ENCODE results near the gene CNTN4. TPM values are rescaled to one million over a fixed set of nuclear protein-coding genes. Genes with fewer than 3 reads are reported as not detected.
"Not testable (repeated sequence)": the region's sequence is repeated elsewhere in the genome, so short reads cannot be mapped to it uniquely, and the experiment has no call there.

Gene CNTN4
- total RNA-seq, 1 donor from 2014 or later: 22.1 TPM

DNA sequence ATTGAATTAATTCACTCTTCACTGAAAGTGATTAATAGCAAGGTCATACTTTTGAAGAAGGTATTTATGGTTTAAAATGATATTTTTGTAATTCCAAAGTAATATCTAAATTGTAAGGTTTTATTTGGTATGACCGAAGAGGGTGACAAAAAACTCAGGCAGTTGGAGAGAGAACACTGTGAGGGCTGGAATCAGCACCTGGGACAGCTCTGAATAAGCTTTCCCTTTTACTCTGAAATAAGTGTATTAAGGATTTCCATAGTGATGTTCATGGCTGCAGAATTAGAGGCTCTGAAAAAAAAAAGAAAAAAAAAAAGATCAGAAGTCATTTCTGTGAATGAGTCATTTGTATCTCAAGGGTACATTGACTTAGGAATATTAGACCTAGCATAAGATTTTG lies 712.1 kb downstream of the CNTN4 start:
- no peaks in the 10 kb centered on the region for H3K9me3 ChIP-seq
- no peak overlapping the region for H3K27ac ChIP-seq
- H3K4me1 ChIP-seq: no peaks in the 10 kb centered on the region
- no peaks in the 10 kb centered on the region for H3K36me3 ChIP-seq
- no peak overlapping the region for H3K4me3 ChIP-seq
- intact Hi-C loops (cut with DNase I): no loop called here
- no peaks in the 10 kb centered on the region for H3K27me3 ChIP-seq
- DNase-seq (ENCODE audit: extremely low spot score in 2 of 2): no peak
- TF ChIP-seq, protein P1, sequence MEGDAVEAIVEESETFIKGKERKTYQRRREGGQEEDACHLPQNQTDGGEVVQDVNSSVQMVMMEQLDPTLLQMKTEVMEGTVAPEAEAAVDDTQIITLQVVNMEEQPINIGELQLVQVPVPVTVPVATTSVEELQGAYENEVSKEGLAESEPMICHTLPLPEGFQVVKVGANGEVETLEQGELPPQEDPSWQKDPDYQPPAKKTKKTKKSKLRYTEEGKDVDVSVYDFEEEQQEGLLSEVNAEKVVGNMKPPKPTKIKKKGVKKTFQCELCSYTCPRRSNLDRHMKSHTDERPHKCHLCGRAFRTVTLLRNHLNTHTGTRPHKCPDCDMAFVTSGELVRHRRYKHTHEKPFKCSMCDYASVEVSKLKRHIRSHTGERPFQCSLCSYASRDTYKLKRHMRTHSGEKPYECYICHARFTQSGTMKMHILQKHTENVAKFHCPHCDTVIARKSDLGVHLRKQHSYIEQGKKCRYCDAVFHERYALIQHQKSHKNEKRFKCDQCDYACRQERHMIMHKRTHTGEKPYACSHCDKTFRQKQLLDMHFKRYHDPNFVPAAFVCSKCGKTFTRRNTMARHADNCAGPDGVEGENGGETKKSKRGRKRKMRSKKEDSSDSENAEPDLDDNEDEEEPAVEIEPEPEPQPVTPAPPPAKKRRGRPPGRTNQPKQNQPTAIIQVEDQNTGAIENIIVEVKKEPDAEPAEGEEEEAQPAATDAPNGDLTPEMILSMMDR (IDR thresholded peaks at IDR 0.05): no peak

GRCh38 chr3:2819571-2819970 lies 720.9 kb downstream of the CNTN4 start:
- no peaks in the 10 kb centered on the region for H3K4me1 ChIP-seq
- H3K4me3 ChIP-seq: no peak overlapping the region
- H3K27ac ChIP-seq: no peak overlapping the region
- H3K9me3 ChIP-seq: no peaks in the 10 kb centered on the region
- H3K36me3 ChIP-seq: no peaks in the 10 kb centered on the region
- no peaks in the 10 kb centered on the region for H3K27me3 ChIP-seq
- intact Hi-C loops (cut with DNase I): no loop called here
- DNase-seq (ENCODE audit: extremely low spot score in 2 of 2): no peak
- TF ChIP-seq POLR2A (IDR thresholded peaks at IDR 0.05) (no peak), POLR2AphosphoS5 (IDR thresholded peaks at IDR 0.05; ENCODE audit: insufficient read depth in 1 of 2, low read depth in 1 of 2) (no peak)
- TF ChIP-seq, protein P1 (IDR thresholded peaks at IDR 0.05): no peak

DNA sequence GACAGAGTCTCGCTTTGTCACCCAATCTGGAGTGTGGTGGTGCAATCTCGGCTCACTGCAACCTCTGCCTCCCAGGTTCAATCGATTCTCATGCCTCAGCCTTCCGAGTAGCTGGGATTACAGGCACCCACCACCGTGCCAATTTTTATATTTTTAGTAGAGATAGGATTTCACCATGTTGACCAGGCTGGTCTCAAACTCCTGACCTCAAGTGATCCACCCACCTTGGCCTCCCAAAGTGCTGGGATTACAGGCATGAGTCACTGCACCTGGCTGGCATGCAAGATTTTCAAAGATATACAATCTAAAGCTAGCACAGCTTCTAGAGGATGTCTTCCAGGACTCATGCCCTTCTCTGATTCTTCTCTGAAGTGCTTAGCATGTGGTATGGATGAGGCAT lies 722.3 kb downstream of the CNTN4 start:
- intact Hi-C loops (cut with DNase I); DNase-seq (ENCODE audit: extremely low spot score in 2 of 2): not testable (repeated sequence)

GRCh38 chr3:2822611-2823010 lies 723.9 kb downstream of the CNTN4 start:
- no peaks in the 10 kb centered on the region for H3K9me3 ChIP-seq
- no peak for DNase-seq (ENCODE audit: extremely low spot score in 2 of 2)
- H3K27me3 ChIP-seq: no peaks in the 10 kb centered on the region
- H3K4me1 ChIP-seq: no peaks in the 10 kb centered on the region
- no peak overlapping the region for H3K4me3 ChIP-seq
- no peak for TF ChIP-seq POLR2AphosphoS5 (IDR thresholded peaks at IDR 0.05; ENCODE audit: insufficient read depth in 1 of 2, low read depth in 1 of 2)
- TF ChIP-seq, protein P1 (IDR thresholded peaks at IDR 0.05): no peak
- no peak for TF ChIP-seq POLR2A (IDR thresholded peaks at IDR 0.05)
- no peaks in the 10 kb centered on the region for H3K36me3 ChIP-seq
- no peak overlapping the region for H3K27ac ChIP-seq
- intact Hi-C loops (cut with DNase I): no loop called here

More for the DNA sequence above, 722.3 kb downstream of the CNTN4 start:
- not testable (repeated sequence) for H3K4me1 ChIP-seq, H3K9me3 ChIP-seq, H3K27me3 ChIP-seq, H3K27ac ChIP-seq, H3K4me3 ChIP-seq, H3K36me3 ChIP-seq

GRCh38 chr3:2823031-2823430 lies 724.4 kb downstream of the CNTN4 start:
- TF ChIP-seq, protein P1 (IDR thresholded peaks at IDR 0.05): no peak
- TF ChIP-seq POLR2A (IDR thresholded peaks at IDR 0.05): no peak
- TF ChIP-seq POLR2AphosphoS5 (IDR thresholded peaks at IDR 0.05; ENCODE audit: insufficient read depth in 1 of 2, low read depth in 1 of 2): no peak
- Histone ChIP-seq H3K4me3 (no peak overlapping the region), H3K9me3 (no peaks in the 10 kb centered on the region), H3K4me1 (no peaks in the 10 kb centered on the region), H3K27me3 (no peaks in the 10 kb centered on the region), H3K36me3 (no peaks in the 10 kb centered on the region), H3K27ac (no peak overlapping the region)
- intact Hi-C loops (cut with DNase I): no loop called here
- DNase-seq (ENCODE audit: extremely low spot score in 2 of 2): no peak

All from vagina (tissue), 2 donors.